ENCODE data around the gene PRSS36.

The PRSS36 gene

DNA sequence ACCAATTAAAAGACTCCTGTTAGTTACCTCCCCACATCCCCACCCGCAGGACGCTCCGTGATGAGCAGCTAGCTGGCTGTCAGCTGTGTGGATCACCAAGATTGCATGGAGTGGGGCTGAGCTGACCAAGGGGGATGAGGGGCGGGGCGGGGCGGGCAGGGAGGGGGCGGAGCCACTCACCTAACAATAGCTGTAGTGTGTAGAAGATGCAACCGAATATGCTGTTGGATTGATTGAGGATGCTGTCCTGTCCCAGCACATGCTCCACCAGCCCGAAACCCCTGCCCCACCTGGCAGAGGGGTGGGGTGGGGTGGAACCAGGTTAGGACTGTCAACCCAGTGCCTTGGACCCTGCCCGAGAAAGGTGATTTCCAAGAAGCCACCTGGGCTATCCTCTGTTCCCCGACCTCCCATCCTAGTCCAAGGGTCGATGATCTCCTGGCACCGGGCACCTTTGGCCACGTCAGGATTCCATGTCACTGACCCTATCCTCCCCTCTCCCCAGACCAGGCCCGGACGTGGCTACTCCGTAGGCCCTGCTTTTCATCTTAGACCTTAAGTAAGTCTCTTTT, 56.6 kb downstream of the PRSS36 start:
- TF ChIP-seq ZBTB7A (IDR thresholded peaks at IDR 0.05; ENCODE audit: low read depth) (no peak), YY1 (IDR thresholded peaks at IDR 0.05; ENCODE audit: low read depth) (no peak), TEAD4 (IDR thresholded peaks at IDR 0.05) (no peak), NFIC (IDR thresholded peaks at IDR 0.05) (no peak), CREB1 (IDR thresholded peaks at IDR 0.05; ENCODE audit: low read depth) (no peak), RAD21 (IDR thresholded peaks at IDR 0.05; ENCODE audit: low read depth) (no peak), USF1 (IDR thresholded peaks at IDR 0.05) (no peak), EGR1 (IDR thresholded peaks at IDR 0.05) (no peak), REST (IDR thresholded peaks at IDR 0.05; ENCODE audit: low read depth) (no peak), FOXM1 (IDR thresholded peaks at IDR 0.05; ENCODE audit: borderline replicate concordance, low read depth) (no peak)
- TF ChIP-seq, protein P1, sequence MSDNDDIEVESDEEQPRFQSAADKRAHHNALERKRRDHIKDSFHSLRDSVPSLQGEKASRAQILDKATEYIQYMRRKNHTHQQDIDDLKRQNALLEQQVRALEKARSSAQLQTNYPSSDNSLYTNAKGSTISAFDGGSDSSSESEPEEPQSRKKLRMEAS (IDR thresholded peaks at IDR 0.05), result no peak

DNA sequence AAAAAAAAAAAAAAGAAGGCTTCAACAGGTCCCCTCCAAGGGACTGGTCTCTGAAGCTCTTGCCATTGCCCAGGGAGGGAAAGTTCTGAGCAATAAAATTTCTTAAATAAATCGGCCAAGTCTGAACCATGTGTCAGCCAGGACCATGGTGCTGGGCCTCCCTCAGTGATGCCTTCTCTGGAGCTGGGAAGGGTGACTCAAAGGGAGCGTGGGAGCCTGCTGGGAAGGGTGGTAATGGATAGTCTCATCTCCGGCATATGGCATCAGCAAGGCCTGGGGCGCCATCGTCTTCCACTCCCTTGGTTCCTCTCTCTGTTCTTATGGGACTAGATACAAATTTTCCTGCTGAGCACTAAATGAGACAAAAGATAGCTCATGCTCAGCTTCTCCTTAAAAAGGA, 57.5 kb downstream of the PRSS36 start:
- TF ChIP-seq FOXM1 (IDR thresholded peaks at IDR 0.05; ENCODE audit: borderline replicate concordance, low read depth), result no peak
- TF ChIP-seq CREB1 (IDR thresholded peaks at IDR 0.05; ENCODE audit: low read depth), result no peak

- TF ChIP-seq EP300 (IDR thresholded peaks at IDR 0.05; ENCODE audit: borderline replicate concordance) (no peak), ZBTB7A (IDR thresholded peaks at IDR 0.05; ENCODE audit: low read depth) (no peak), TEAD4 (IDR thresholded peaks at IDR 0.05) (no peak), TAF1 (IDR thresholded peaks at IDR 0.05; ENCODE audit: low read depth) (no peak), YY1 (IDR thresholded peaks at IDR 0.05; ENCODE audit: low read depth) (no peak)
Measured at GRCh38 chr16:31090540-31090939, 59.3 kb downstream of the PRSS36 start.

DNA sequence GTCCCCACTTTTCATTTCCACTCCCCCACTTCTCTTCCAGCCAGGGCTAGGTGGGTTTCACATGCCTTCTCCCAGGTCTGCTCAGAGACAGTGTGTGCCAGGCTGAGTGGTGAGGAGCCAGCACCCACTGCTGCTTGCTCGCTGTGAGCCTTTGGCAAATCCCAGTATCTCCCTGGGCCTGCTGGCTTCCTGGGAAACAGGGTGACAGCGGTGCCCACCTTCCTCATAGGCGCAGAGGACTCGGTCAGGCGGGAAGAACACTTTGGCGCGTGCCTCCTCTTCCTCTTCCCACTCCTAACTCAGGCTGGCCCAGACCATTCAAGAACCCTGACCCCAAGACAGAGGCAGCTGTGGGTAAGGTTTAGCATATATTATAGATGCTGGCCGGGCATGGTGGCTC, 60.7 kb downstream of the PRSS36 start:
- TF ChIP-seq YY1 (IDR thresholded peaks at IDR 0.05; ENCODE audit: low read depth) (no peak), CEBPB (IDR thresholded peaks at IDR 0.05) (no peak), CREB1 (IDR thresholded peaks at IDR 0.05; ENCODE audit: low read depth) (no peak), EGR1 (IDR thresholded peaks at IDR 0.05) (no peak), ZBTB7A (IDR thresholded peaks at IDR 0.05; ENCODE audit: low read depth) (no peak), NFIC (IDR thresholded peaks at IDR 0.05) (no peak), EP300 (IDR thresholded peaks at IDR 0.05; ENCODE audit: borderline replicate concordance) (no peak), REST (IDR thresholded peaks at IDR 0.05; ENCODE audit: low read depth) (no peak), RAD21 (IDR thresholded peaks at IDR 0.05; ENCODE audit: low read depth) (no peak), FOXM1 (IDR thresholded peaks at IDR 0.05; ENCODE audit: borderline replicate concordance, low read depth) (no peak), TAF1 (IDR thresholded peaks at IDR 0.05; ENCODE audit: low read depth) (no peak), USF1 (IDR thresholded peaks at IDR 0.05) (no peak)
- TF ChIP-seq, protein P1 (IDR thresholded peaks at IDR 0.05), result no peak

All from Ishikawa (cell line).